Measurements from ENCODE around the gene AGAP1. TPM values are rescaled to one million over a fixed set of nuclear protein-coding genes. Genes with fewer than 3 reads are reported as not detected.

The AGAP1 gene
- total RNA-seq, 4 donors from 2014 or later: 23.4 to 46.5 (median 29.3) TPM

DNA sequence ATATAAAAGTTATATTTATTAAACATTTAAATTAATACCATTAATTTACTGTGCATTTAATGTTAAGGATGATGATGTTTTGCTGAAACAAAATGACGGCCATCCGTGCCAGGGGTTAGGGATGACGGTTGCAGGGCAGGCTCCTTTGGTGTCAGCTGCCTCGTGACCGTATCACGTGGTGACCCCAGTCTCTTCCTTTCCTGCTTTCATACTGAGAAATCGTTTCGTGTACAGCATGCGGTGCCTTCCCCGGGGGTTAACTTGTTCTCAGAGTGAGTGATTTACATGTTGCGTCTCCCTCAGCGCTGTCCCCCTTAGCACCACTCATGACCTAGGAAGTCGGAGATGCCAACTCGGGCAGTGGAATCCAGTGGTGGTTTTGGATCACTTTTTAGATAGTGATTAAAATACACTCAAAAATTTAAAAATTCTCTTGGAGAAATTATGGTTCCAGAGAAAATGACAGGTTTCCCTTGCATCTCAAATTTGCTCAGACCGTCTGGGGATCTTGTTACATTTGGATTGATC, 383.5 kb downstream of the AGAP1 start:
- 78 to 83% methylated on average over 15 of the region's 15 CpGs for WGBS, 2 donors
- Histone ChIP-seq H3K36me3 (no peaks in the 10 kb centered on the region), H3K4me1 (no peaks in the 10 kb centered on the region), H3K27me3 (no peaks in the 10 kb centered on the region), H3K27ac (no peak overlapping the region), H3K4me3 (replicated peaks in 1 of 3) (no peak overlapping the region), H3K9me3 (no peaks in the 10 kb centered on the region)
- intact Hi-C loops (cut with DNase I): no loop called here
- TF ChIP-seq CTCF (IDR thresholded peaks at IDR 0.05) (no peak), POLR2A (IDR thresholded peaks at IDR 0.05) (no peak)
- DNase-seq: no peak

DNA sequence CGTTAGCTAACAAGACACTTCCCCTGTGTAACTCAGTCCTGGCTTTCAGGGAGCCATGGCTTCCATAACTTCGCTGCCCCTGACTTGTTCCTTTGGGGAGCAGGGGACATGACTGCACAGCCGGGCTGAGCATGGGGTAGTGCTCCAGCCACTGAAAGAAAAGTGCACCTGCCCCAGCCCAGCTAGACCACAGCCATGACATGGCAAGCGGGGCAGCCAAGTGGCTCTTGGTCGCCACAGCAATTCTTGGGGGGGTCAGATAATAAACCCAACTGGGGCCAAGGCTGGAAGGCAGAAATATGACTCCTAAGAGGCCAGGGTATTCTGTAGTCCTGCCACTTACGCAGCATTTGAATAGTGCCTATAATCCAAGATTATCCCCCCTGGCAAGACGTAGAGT, 385.3 kb downstream of the AGAP1 start:
- Histone ChIP-seq H3K27me3 (no peaks in the 10 kb centered on the region), H3K27ac (no peak overlapping the region), H3K4me3 (replicated peaks in 1 of 3) (no peak overlapping the region), H3K4me1 (no peaks in the 10 kb centered on the region), H3K9me3 (no peaks in the 10 kb centered on the region), H3K36me3 (no peaks in the 10 kb centered on the region)
- WGBS, 2 donors: 96 to 99% methylated on average over 7 of the region's 7 CpGs
- no peak for TF ChIP-seq POLR2A (IDR thresholded peaks at IDR 0.05)
- no peak for TF ChIP-seq CTCF (IDR thresholded peaks at IDR 0.05)
- no peak for DNase-seq
- intact Hi-C loops (cut with DNase I): no loop called here

- H3K4me3 ChIP-seq (replicated peaks in 1 of 3): no peak overlapping the region
- DNase-seq: no peak
- WGBS, 2 donors: 95% methylated on average over 3 of the region's 3 CpGs
- TF ChIP-seq POLR2A (IDR thresholded peaks at IDR 0.05) (no peak), CTCF (IDR thresholded peaks at IDR 0.05) (no peak)
- no peak overlapping the region for H3K27ac ChIP-seq
- no peaks in the 10 kb centered on the region for H3K9me3 ChIP-seq
- no peaks in the 10 kb centered on the region for H3K27me3 ChIP-seq
- intact Hi-C loops (cut with DNase I): no loop called here
- no peaks in the 10 kb centered on the region for H3K4me1 ChIP-seq
- no peaks in the 10 kb centered on the region for H3K36me3 ChIP-seq
Measured at GRCh38 chr2:235883675-235884074, 389.8 kb downstream of the AGAP1 start.

DNA sequence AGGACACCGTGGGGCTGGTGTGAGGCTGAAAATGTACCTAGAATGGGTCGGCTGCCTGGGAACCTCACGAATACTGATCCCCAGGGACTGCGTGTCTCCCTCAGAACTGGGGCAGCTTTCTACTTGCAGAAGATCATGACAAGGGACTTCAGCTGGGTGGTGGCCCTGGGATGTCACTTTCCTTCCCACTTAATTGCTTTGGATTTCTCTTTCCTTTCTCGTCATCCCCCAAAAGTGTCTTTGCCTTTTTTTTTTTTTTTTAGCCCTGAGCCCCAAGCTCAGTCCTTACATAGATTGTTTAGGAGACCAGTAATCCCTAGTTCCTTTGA, 395.4 kb downstream of the AGAP1 start:
- no peak for DNase-seq
- no peak overlapping the region for H3K27ac ChIP-seq
- no peaks in the 10 kb centered on the region for H3K9me3 ChIP-seq
- TF ChIP-seq POLR2A (IDR thresholded peaks at IDR 0.05): no peak
- TF ChIP-seq CTCF (IDR thresholded peaks at IDR 0.05): no peak
- WGBS, 2 donors: 92 to 97% methylated on average over 5 of the region's 5 CpGs
- intact Hi-C loops (cut with DNase I): no loop called here
- H3K36me3 ChIP-seq: no peaks in the 10 kb centered on the region
- no peaks in the 10 kb centered on the region for H3K4me1 ChIP-seq
- no peak overlapping the region for H3K4me3 ChIP-seq (replicated peaks in 1 of 3)
- H3K27me3 ChIP-seq: no peaks in the 10 kb centered on the region

DNA sequence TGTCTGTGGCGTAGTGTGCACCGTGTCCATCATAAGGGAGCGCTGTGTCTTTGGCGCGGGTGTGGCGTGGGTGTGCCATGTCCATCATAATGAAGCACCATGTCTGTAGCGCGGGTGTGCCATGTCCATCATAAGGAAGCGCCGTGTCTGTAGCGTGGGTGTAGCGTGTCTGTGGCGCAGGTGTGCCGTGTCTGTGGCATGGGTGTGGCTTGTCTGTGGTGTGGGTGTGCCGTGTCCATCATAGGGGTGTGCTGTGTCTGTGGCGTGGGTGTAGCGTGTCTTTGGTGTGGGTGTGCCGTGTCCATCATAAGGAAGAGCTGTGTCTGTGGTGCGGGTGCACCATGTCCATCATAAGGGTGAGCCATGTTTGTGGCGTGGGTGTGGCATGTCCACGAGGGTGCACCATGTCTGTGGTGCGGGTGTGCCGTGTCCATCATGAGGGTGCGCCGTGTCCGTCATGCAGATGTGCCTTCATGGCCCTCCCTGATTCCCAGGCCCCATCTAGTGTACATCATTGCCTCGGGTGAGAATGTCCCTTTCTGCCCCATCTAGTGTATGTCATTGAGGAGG, 399.4 kb downstream of the AGAP1 start:
- TF ChIP-seq POLR2A (IDR thresholded peaks at IDR 0.05) (no peak), CTCF (IDR thresholded peaks at IDR 0.05) (no peak)
- Histone ChIP-seq H3K4me3 (replicated peaks in 1 of 3) (no peak overlapping the region), H3K9me3 (no peaks in the 10 kb centered on the region), H3K27ac (no peak overlapping the region), H3K27me3 (no peaks in the 10 kb centered on the region), H3K36me3 (no peaks in the 10 kb centered on the region), H3K4me1 (no peaks in the 10 kb centered on the region)
- 97 to 99% methylated on average over 21 to 27 of the region's 27 CpGs for WGBS, 2 donors
- DNase-seq: no peak
- intact Hi-C loops (cut with DNase I): no loop called here

Data from thyroid gland (tissue), 4 donors.